GM18526 (cell line): ENCODE measurements around the gene ERBIN.

Source experiments
- POLR2A ChIP-seq: IDR thresholded peaks from 3 replicates; pipeline ENCODE4 v1.6.1; 2011; ENCODE audit not compliant: insufficient read length; ENCODE audit errors: extremely low read depth

ERBIN gene

DNA sequence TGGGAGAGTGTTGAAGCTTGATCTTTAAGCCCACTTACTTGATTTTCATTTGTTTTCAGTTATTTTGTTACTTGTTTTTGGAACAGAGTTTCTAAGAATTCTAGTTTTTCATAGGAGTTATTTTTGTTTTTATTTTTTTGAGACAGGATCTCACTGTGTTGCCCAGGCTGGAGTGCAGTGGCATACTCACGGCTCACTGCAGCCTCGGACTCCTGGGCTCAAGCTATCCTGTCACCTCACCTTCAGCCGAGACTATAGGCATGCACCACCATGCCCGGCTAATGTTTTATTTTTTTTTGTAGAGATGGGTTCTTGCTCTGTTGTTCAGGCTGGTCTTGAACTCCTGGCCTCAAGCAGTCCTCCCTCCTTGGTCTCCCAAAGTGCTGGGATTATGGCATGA is 6.3 kb downstream of the ERBIN start:
- no peak for TF ChIP-seq POLR2A

DNA sequence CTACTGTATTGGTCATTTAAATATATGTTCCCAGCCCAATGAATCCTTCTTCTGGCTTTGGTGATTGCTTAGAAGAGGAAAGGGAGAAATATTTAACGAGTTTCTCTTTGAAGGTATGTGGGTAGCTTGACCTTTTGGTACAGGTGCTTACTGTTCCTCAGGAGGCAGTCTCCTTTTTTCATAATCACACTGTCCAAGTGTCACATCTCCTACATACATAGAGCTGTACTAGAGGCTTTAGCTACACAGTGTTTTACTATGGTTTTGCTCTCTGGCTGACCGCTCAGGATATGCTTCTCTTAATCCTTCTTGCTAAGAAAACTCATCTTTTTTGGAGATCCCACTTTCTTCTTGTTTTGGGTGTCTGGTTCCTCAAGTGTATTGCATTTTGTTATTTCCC is 6.9 kb downstream of the ERBIN start:
- TF ChIP-seq POLR2A: no peak

DNA sequence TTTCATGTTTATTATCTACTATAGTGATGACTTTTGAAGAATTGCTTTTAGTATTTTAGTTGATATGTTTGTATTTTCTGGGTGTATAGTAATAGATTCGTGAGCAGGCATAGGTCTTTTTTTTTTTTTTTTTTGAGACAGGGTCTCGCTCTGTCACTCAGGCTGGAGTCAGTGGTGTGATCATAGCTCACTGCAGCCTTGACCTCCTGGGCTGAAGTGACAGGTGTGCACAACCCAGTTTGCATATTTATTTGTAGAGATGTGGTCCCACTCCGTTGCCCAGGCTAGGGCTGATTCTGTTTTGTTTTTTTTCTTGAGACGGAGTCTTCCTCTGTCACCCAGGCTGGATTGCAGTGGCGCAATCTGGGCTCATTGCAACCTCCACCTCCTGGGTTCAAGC is 11.9 kb downstream of the ERBIN start:
- TF ChIP-seq POLR2A: no peak

DNA sequence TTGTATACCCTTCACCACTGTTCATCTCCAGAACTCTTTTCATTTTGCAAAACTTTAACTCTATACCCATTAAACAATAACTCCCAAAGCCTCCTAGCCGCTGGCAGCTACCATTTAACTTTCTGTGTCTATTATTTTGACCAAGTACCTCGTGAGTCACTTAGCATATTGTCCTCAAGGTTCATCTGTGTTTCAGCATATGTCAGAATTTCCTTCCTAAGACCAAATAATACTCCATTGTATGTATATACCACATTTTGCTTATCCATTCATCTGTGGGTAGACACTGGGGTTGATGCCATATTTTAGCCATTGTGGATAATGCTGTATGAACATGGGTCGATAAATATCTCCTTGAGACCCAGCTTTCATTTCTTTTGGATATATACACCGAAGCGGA is 17.4 kb downstream of the ERBIN start:
- no peak for TF ChIP-seq POLR2A

DNA sequence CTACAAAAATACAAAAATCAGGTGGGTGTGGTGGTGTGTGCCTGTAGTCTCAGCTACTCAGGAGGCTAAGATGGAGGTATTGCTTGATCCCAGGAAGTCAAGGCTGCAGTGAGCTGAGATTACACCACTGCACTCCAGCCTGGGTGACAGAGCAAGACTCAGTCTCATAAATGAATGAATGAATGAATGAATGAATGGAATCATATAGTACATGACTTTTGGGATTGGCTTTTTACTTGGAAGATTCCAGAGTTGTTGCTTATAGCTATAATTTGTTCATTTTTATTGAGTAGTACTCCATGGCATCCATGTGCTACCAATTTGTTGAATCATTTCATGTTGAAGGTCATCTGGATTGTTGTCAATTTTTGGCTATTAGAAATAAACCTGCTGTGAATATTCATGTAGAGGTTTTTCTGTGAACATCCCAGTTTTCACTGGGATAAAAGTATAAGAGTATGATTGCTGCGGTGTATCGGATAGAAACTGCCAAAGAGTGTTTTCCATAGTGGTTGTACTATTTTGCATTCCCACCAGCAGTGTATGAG is 19.9 kb downstream of the ERBIN start:
- no peak for TF ChIP-seq POLR2A

DNA sequence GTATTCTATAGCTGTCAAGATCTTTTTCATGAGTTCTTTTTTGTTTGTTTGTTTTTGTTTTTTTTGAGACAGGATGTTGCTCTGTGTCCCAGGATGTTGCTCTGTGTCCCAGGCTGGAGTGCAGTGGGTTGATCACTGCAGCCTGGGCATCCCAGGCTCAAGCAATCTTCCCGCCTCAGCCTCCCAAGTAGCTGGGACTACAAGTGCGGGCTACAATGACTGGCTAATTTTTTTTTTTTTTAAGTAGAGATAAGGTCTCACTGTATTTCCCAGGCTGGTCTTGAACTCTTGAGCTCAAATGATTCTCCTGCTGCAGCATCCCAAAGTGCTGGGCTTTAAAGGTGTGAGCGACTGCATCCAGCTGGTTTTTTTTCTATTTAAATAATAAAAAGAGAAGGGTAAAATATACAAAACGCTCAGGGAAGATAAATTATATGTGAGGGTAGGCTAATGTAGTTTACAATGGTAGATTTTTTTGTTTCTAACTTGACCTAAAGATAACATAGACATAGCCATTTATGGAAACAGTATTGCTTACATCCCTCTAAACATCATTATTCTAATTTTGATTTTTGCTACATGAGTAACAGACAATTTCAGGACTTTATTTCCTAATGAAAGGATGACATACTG is 21.9 kb downstream of the ERBIN start:
- TF ChIP-seq POLR2A: no peak

DNA sequence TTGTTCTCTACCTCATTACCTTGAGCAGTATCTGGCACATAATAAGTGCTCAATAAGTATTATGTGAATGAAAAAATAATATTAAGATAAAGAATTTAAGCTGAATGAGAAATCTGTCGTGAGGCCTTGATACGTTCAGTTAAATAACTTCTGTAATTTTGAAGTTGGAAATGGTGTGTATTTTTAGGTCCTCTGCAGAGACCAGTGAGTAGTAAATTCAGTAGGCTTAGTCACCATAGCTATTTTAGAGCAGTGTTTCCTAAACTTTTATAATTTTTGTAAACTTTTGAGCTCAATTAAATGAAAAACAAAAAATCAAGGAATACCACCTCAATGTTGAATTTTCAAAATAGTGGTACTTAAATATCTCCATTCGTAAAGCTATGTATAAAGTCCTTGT is 25.0 kb downstream of the ERBIN start:
- no peak for TF ChIP-seq POLR2A

DNA sequence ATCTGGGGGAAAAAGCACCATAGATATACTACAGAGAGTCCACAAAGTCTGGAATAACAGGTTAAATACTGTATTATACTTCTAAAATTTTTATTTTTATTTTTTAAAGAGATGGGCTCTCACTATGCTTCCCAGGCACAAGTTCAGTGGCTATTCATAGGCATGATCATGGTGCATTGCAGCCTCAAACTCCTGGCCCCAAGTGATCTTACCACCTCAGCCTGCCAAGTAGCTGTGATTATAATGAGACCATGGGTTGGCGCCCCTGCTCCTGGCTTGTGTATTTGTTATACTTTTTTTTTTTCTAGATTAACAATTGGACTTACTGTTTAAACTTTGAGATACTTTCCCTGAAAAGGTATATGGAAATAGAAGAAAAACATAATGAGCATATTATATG is 25.9 kb downstream of the ERBIN start:
- no peak for TF ChIP-seq POLR2A

DNA sequence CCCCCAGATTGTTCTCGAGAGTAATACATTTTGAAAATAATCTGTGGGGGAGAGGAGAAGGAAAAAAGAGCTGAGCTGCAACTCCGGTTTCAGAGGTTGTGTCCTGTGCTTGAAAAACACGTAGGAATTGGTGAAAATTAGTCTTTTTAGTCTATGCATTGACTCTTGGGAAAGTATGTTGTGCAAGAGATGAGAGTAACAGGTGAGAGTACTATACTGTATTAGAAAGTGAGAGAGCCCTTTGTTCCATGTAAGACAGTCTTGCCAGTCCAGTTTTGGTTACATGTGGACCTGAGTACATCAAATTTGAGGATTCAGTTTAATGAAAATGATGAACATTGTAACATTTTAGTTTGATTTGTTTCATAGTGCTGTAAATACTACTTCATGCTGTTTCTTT is 27.8 kb downstream of the ERBIN start:
- TF ChIP-seq POLR2A: no peak

DNA sequence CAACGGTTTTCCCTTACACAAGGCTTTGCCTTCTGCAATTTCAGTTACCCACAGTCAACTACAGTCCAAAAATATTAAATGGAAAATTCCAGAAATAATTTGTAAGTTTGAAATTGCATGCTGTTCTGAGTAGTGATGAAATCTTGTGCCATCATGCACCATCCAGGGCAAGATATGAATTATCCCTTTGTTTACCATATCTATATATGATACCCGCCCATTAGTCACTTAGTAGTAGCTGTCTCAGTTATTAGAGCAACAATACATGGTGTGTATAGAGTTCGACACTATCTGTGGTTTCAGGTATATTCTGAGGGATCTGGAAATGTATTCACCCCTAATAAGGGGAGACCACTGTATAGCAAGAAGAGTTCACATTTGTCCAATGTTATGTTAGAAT is 29.4 kb downstream of the ERBIN start:
- TF ChIP-seq POLR2A: no peak

DNA sequence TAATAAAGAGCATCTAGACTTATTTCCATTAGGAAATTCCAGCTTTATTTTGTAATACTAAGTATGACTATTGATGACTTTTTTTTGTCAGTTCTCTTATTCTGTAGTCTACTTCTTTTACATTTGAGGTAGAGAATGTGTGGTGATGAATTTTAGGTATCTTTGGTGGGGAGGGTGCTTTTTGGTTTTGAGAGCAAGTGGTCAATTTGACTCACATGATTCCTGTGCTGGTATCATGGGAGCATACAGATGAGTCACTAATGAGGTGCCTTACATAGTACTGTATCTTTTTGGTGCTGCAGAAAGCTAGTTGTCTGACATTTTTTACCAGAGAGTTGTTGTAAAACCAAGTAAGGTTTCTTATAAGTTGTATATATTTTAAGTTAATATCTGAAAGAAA is 35.3 kb downstream of the ERBIN start:
- TF ChIP-seq POLR2A: no peak

DNA sequence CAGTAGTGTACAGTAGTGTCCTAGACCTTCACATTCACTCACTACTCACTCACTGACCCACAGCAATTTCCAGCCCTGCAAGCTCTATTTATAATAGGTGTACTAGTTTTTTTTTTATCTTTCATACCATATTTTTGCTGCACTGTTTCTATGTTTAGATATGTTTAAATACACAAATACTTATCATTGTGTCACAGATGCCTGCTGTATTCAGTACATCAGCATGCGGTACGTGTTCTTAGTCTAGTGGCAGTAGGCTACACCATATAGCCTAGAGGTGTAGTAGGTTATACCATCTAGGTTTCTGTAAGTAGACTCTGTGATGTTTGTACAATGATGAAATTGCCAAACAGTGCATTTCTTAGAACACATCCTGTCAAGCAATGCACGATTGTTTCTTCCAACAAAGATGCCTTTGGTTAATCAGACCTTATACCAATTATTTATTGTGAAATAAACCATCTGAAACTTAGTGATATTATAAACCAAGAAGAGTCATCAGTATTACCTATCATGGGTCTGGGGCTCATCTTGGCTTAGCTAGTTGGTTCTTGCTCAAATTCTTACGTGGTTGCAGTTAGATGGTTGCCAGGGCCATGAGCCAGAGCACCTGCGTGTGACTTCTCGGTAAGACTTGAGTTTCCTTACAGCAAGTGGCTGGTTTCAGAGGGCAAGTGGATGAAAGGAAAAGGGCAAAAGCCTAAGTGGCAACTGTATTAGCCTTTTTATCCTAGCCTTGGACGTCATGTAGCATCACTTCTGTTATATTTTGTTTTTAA is 41.1 kb downstream of the ERBIN start:
- TF ChIP-seq POLR2A: no peak

DNA sequence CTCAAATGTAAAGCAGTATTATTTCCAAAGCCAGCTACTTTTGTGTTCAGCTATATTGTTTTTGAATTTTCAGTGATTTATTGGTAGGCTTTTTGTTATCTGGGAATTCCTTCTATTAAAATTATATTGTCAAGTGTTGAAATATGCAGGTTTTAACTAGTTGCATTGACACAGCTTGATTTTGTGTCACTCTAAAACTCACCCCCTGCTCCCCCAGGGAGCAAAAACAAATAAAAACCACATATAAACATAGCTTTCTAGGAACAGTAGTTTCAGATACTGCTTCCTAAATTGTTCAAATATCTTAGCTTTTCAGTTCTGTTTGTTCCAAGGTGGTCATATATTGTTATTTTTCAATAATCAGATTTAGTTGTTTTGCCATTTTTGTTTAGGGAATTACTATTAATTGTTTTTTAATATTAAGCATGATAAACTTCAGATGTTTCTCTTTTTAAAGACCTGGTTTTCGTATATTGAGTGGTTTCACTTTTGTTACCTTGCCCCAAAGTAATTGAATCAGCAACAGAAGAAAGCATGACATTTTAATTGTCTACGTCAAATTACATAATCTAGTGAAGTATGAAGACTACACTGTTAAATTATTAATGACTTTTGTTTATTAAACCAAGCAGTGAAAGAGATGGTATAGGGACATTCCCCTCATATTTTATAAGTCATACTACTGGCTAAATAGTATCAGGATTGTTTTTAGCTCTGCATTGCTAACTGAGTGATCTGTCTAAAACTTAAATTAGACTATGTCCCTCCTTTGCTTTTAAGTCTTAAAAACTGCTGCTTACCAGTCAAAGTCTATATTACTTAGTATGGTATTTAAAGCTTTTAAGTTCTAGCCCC is 43.4 kb downstream of the ERBIN start:
- TF ChIP-seq POLR2A: no peak

DNA sequence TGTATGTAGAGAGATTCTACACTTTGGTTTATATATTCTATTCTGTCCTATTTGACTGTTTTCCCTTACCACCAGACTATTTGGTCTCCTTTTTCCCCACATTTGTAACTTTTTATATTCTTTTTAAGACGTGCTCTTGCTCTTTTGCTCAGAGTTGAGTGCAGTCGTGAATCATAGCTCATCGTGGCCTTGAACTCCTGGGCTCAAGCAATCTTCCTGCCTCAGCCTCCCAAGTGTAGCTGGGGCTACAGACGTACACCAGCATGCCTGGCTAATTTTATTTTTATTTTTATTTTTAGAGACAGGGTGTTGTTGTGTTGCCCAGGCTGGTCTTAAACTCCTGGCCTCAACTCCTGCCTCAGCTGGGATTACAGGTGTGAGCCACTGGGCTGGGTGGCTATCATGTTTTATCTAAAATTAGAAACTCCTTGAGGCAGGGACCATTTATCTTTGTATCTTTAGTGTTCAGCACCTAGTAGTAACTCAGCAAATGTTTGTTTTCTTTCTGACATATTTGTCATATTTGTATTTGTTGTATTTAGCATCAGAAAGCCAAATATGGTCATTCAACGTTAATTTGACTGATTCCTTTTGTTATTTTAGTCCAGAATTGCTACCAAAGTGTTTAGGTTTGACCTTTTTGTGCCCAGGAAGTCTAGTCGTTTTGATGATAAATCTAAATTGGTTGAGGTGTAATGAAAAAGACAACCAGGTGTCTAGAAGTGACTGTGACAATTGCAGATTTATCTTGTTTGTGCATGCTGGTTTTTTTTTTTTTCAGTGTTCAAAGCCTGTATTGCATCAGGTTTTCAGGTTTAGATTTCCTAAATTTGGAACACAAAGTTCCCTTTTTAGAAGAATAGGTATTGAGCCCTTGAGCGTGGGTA is 44.3 kb downstream of the ERBIN start:
- no peak for TF ChIP-seq POLR2A

DNA sequence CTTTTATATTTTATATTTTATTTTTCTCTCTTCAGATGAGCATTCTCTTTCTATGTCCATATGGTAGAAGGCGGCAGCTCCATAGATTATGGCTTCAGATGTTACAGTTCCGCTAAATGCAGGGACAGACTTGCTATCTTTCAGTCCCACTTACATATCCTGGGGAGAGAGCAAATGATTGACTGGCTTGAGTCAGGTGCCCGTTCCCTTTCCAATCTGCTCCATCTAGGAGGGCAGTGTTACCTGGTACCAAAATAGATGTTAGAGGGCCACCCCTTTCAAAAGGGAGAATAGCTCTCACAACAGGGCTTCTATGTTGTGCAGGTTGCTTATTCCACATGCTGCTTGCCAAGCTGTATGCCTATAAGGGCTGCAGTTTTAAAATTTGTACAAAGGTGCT is 45.3 kb downstream of the ERBIN start:
- TF ChIP-seq POLR2A: no peak

DNA sequence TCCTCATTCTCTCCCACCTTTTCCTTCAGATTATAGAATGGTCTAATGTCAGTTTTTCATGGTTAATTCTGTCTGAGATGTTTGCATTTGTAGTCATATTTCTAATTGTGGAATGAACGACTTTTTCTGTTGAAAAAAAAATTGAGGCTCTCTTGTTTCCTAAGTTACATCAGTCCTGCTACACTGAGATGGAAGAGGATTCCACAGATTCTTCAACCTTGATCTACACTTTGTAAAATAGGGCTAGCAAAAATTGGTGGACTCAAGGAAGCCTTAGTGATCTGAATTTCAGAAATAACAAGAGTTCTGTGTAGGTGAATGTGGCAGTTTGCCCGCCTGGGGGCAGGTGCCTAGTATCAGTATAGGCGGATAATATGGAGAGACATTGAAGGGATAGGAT is 51.9 kb downstream of the ERBIN start:
- no peak for TF ChIP-seq POLR2A
